Transverse colon (tissue), 4 donors: ENCODE data around the gene INPPL1. TPM values are rescaled to one million over a fixed set of nuclear protein-coding genes. Genes with fewer than 3 reads are reported as not detected.

Source experiments
- DNase-seq: peaks from one replicate; pipeline ENCODE4 v3.0.0-alpha.2; 2019
- H3K27ac ChIP-seq, 4 donors: fragments of 200-600 bp; sonication (generic); 2 replicates each; pipeline ENCODE4 v1.5.1; 2016 to 2018; ENCODE audit warnings: inconsistent platforms in 4 of 4
- H3K27me3 ChIP-seq: fragments of 200-600 bp; sonication (generic); 2 replicates; pipeline ENCODE4 v1.5.1; 2017; ENCODE audit warnings: inconsistent platforms
- H3K36me3 ChIP-seq, 4 donors: fragments of 200-600 bp; sonication (generic); 2 replicates each; pipeline ENCODE4 v1.5.1; 2017 to 2019; ENCODE audit warnings: inconsistent platforms in 4 of 4
- H3K4me1 ChIP-seq, 4 donors: fragments of 200-600 bp; sonication (generic); 2 replicates each; pipeline ENCODE4 v1.5.1; 2017 to 2020; ENCODE audit warnings: inconsistent platforms in 4 of 4
- H3K4me3 ChIP-seq, 4 donors: fragments of 200-600 bp; sonication (generic); 1 replicate in 1 of 4; 2 replicates in 3 of 4; pipeline versions ENCODE4 v1.5.1 to v1.6.1; 2017 to 2019; ENCODE audit warnings: inconsistent platforms in 4 of 4
- H3K9me3 ChIP-seq, 2 donors: fragments of 200-600 bp; sonication (generic); 2 replicates each; pipeline ENCODE4 v1.5.1; 2017 to 2019; ENCODE audit warnings: inconsistent platforms in 2 of 2
- CTCF ChIP-seq, 5 experiments: fragments of 200-600 bp in 3 of 5; fragments of 450-650 bp in 2 of 5; sonication (generic) in 3 of 5; IDR thresholded peaks; 1 replicate in 2 of 5; 2 replicates in 3 of 5; pipeline ENCODE4 v1.5.1; 2016 to 2017; ENCODE audit warnings: antibody characterized with exemption in 5 of 5, inconsistent platforms in 3 of 5, mild to moderate bottlenecking in 2 of 5, moderate library complexity in 1 of 5
- EP300 ChIP-seq: sonication (generic); formaldehyde crosslinking; IDR thresholded peaks from one replicate; pipeline ENCODE4 v1.6.1; 2017; ENCODE audit warnings: antibody characterized with exemption, low read depth
- POLR2A ChIP-seq: fragments of 450-650 bp; IDR thresholded peaks from one replicate; pipeline ENCODE4 v1.6.1; 2016; ENCODE audit warnings: antibody characterized with exemption, mild to moderate bottlenecking, moderate library complexity
- POLR2AphosphoS5 ChIP-seq, 3 donors: sonication (generic); formaldehyde crosslinking; IDR thresholded peaks; one replicate each; pipeline ENCODE4 v1.6.1; 2016; ENCODE audit warnings: antibody characterized with exemption in 3 of 3
- WGBS, 2 donors: methylation state at CpG; one replicate each; pipeline ENCODE4 v1.1.5; 2018; ENCODE audit warnings: low coverage in 1 of 2; 5-methylcytosine and 5-hydroxymethylcytosine counted together
- in situ Hi-C, 4 donors: fragments of 200-750 bp; cut with MboI; loops; one replicate each; pipeline versions ENCODE4 v1.15.0 to v1.15.1; 2017; ENCODE audit warnings: low sequenced_read_pairs in 3 of 4, low pct_ligation_motif_present in 1 of 4, low pct_unique_long_range_greater_than_20kb in 1 of 4
- intact Hi-C: fragments of 100-400 bp; cut with DNase I; formaldehyde crosslinking; loops from one replicate; pipeline ENCODE4 v1.15.1; 2023; ENCODE audit warnings: low total_unique reads
- total RNA-seq, 4 donors: library from RNA; depleted of rRNA; stranded (reverse); fragments of >200 nt; gene quantifications; one replicate each; pipeline ENCODE4 v1.1.0, GENCODE V29; 2016

Gene INPPL1
- total RNA-seq, 4 donors from 2014 or later, result 92.8 to 388 (median 157) TPM

GRCh38 chr11:72209101-72209500 lies 15.5 kb upstream of the INPPL1 start:
- 67 to 88% methylated on average over 1 to 4 of the region's 4 CpGs for WGBS, 2 donors
- Histone ChIP-seq H3K4me3 (no peak overlapping the region), H3K4me1 (no peaks in the 10 kb centered on the region), H3K27me3 (peaks cover 18% of the 10 kb centered on the region), H3K9me3 (no peaks in the 10 kb centered on the region), H3K27ac (no peak overlapping the region), H3K36me3 (no peaks in the 10 kb centered on the region)
- intact Hi-C loops (no loop called here), in situ Hi-C loops (no loop called here)
- DNase-seq, result no peak
- TF ChIP-seq POLR2AphosphoS5 (IDR thresholded peaks at IDR 0.05), result no peak

GRCh38 chr11:72216638-72217037 lies 7.9 kb upstream of the INPPL1 start, which contains the start of gene FOLR2:
TSS of gene FOLR2 (plus strand) at chr11:72216794. CDS start at chr11:72218585, 1,791 bp downstream.
- TF ChIP-seq CTCF (IDR thresholded peaks at IDR 0.05), result no peak
- TF ChIP-seq EP300, result no peak
- no peak for TF ChIP-seq POLR2A
- TF ChIP-seq POLR2AphosphoS5 (IDR thresholded peaks at IDR 0.05), result no peak
- peak within 1 kb of the TSS in 1 of 4 donors; percentile 0 for H3K4me3 ChIP-seq
- in situ Hi-C loops (no loop called here), intact Hi-C loops (no loop called here)
- WGBS, 2 donors, result 93 to 100% methylated on average over 3 to 6 of the region's 6 CpGs
- H3K27me3 ChIP-seq, result peaks cover 17% of the 10 kb centered on the region
- DNase-seq, result no peak
- H3K36me3 ChIP-seq, result no peaks in the 10 kb centered on the region
- H3K9me3 ChIP-seq, result no peaks in the 10 kb centered on the region
- no peaks in the 10 kb centered on the region for H3K4me1 ChIP-seq
- peak within 1 kb of the TSS in 1 of 4 donors; percentile 30 for H3K27ac ChIP-seq

GRCh38 chr11:72217841-72218240 lies 6.7 kb upstream of the INPPL1 start:
- Histone ChIP-seq H3K4me1 (peaks cover 5 to 9% (median 8%) of the 10 kb centered on the region in 4 donors), H3K27ac (peak overlapping the region in 1 of 4 donors; percentile 30), H3K27me3 (peaks cover 11% of the 10 kb centered on the region), H3K36me3 (no peaks in the 10 kb centered on the region), H3K4me3 (no peak overlapping the region), H3K9me3 (no peaks in the 10 kb centered on the region)
- intact Hi-C loops, result no loop called here
- no peak for TF ChIP-seq CTCF (IDR thresholded peaks at IDR 0.05)
- TF ChIP-seq EP300, result no peak
- no peak for TF ChIP-seq POLR2A
- TF ChIP-seq POLR2AphosphoS5 (IDR thresholded peaks at IDR 0.05), result no peak
- 34 to 43% methylated on average over 2 of the region's 2 CpGs for WGBS, 2 donors
- DNase-seq, result no peak
- in situ Hi-C loops, result no loop called here

- no peak for DNase-seq
- in situ Hi-C loops (no loop called here), intact Hi-C loops (no loop called here)
- no peak for TF ChIP-seq POLR2A
- TF ChIP-seq EP300, result no peak
- TF ChIP-seq POLR2AphosphoS5 (IDR thresholded peaks at IDR 0.05), result no peak
- peak overlapping the region in 1 of 4 donors; percentile 30 for H3K27ac ChIP-seq
- WGBS, 2 donors, result 91% methylated on average over 5 of the region's 5 CpGs; no CpG with 5 or more reads in 1 of the 2 donors
- H3K27me3 ChIP-seq, result peaks cover 8% of the 10 kb centered on the region
- no peak overlapping the region for H3K4me3 ChIP-seq
- no peaks in the 10 kb centered on the region for H3K9me3 ChIP-seq
- H3K4me1 ChIP-seq, result peaks cover 5 to 9% (median 8%) of the 10 kb centered on the region in 4 donors
- no peaks in the 10 kb centered on the region for H3K36me3 ChIP-seq
Observed at GRCh38 chr11:72218251-72218745, 6.3 kb upstream of the INPPL1 start.

- no peak overlapping the region for H3K27ac ChIP-seq
- peaks cover 3% of the 10 kb centered on the region for H3K27me3 ChIP-seq
- no peak overlapping the region for H3K4me3 ChIP-seq
- in situ Hi-C loops (no loop called here), intact Hi-C loops (no loop called here)
- TF ChIP-seq CTCF (IDR thresholded peaks at IDR 0.05) (no peak), POLR2A (no peak), EP300 (no peak), POLR2AphosphoS5 (IDR thresholded peaks at IDR 0.05) (no peak)
- H3K9me3 ChIP-seq, result no peaks in the 10 kb centered on the region
- H3K4me1 ChIP-seq, result peaks cover 5 to 19% (median 15%) of the 10 kb centered on the region in 4 donors
- H3K36me3 ChIP-seq, result no peaks in the 10 kb centered on the region
- no peak for DNase-seq
- 78 to 90% methylated on average over 4 to 10 of the region's 10 CpGs for WGBS, 2 donors
Observed at GRCh38 chr11:72220696-72221363, 3.7 kb upstream of the INPPL1 start.
